Subcutaneous adipose tissue (tissue), 4 donors: Measurements from ENCODE around the gene TSC2. TPM values are rescaled to one million over a fixed set of nuclear protein-coding genes. Genes with fewer than 3 reads are reported as not detected.

ENCODE experiments used
- CTCF ChIP-seq: fragments of 450-650 bp; IDR thresholded peaks from one replicate; pipeline ENCODE4 v1.5.1; 2016; ENCODE audit warnings: low read depth, mild to moderate bottlenecking, control low read depth, antibody characterized with exemption, moderate library complexity
- total RNA-seq, 4 donors: library from RNA; depleted of rRNA; stranded (reverse); fragments of >200 nt; gene quantifications; one replicate each; pipeline ENCODE4 v1.1.0, GENCODE V29; 2016

Gene TSC2
- total RNA-seq, 4 donors from 2014 or later = 31.1 to 110 (median 50.2) TPM

- TF ChIP-seq CTCF = no peak
These were observed 40.5 kb upstream of the TSC2 start for GRCh38 chr16:2007081-2007836.

- no peak for TF ChIP-seq CTCF
These were observed 39.7 kb upstream of the TSC2 start for GRCh38 chr16:2008009-2008526.

- TF ChIP-seq CTCF = no peak
These were observed 39.1 kb upstream of the TSC2 start for GRCh38 chr16:2008631-2009163.

DNA sequence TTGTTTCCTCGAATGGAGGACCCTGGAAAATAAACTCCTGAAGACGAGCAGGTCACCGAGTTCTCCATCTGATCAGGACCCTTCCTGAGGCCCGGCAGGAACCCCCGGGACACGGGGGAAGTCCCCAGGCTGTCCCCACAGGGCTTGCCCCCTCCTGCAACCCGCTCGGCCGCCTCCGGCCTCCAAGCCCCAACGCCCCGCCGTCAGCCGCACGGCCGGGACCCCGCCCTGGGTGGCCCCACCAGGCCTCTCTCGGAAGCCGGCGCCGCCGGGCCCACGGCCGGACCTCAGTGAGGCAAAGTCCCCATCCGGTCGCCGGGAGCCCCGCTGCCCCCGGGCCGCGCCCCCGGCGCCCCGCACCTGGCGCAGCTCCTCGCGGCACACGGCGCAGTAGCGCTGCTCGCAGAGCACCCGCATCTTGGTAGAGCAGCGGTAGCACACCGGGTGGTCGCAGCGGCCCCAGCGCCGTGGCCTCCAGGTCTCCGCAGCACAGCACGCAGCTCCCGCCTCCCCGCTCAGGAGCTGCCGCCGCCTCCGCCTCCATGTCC lies 38.5 kb upstream of the TSC2 start:
- no peak for TF ChIP-seq CTCF

DNA sequence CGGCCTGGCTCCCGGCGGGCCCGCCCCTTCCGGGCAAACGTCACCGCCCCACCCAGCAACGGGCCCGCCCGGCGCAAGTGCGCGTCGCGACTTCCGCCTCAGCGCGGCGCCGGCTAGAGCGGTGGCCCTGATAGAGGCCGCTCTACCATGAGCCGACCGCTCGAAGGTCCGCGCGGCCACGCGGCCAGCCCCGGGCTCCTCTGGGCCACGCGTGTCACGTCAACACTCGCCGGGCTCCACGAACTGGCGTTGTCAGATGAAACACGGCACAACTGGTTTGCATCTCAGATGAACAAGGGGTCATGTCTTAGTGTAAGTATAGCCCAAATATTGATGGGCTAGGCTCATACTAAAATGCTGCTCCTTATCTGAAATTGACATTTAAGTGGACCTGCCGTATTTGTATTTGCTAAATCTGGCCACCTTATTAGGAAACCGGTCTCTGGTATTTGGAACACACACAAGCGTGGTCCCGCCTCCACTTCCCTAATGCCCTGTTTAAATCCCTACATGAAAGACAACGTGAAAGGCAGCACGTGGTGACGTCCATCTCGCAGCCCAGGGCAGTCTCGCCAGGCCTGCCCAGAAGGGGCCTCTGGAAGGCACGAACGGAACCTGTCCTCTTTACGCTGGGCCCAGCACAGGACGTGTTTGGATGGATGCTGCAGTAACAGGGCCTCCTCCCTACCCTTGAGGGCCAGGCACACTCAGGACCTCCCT lies 37.8 kb upstream of the TSC2 start, which contains the start of gene ZNF598:
Gene ZNF598, minus strand, starts transcription at position 31 of the 720 bp plus-strand sequence.
- TF ChIP-seq CTCF = no peak

GRCh38 chr16:2013527-2013926 lies 34.3 kb upstream of the TSC2 start:
- TF ChIP-seq CTCF = no peak
